ENCODE measurements around the gene SSTR4. TPM values are rescaled to one million over a fixed set of nuclear protein-coding genes. Genes with fewer than 3 reads are reported as not detected.
"Not testable (repeated sequence)": the region's sequence is repeated elsewhere in the genome, so short reads cannot be mapped to it uniquely, and the experiment has no call there.

SSTR4 gene
- total RNA-seq, 1 donor from 2014 or later: not detected

GRCh38 chr20:23025503-23025902 is 9.6 kb upstream of the SSTR4 start:
- not testable (repeated sequence) for H3K4me3 ChIP-seq (ENCODE audit: low read length in 3 of 3); H3K9ac ChIP-seq (ENCODE audit: low read depth in 1 of 3, low read length in 3 of 3); H3K27me3 ChIP-seq (ENCODE audit: control insufficient read depth in 3 of 3, insufficient read depth in 3 of 3, low read length in 3 of 3); H3K36me3 ChIP-seq (ENCODE audit: control insufficient read depth in 3 of 3, insufficient read depth in 3 of 3, low read length in 3 of 3); H3K9me3 ChIP-seq (ENCODE audit: control insufficient read depth in 3 of 3, low read length in 3 of 3); H3K27ac ChIP-seq (ENCODE audit: low read depth, low read length); H3K4me1 ChIP-seq (ENCODE audit: control insufficient read depth in 3 of 3, insufficient read depth in 3 of 3, low read length in 3 of 3)

GRCh38 chr20:23027721-23028120 is 7.4 kb upstream of the SSTR4 start:
- no peak overlapping the region for H3K27ac ChIP-seq (ENCODE audit: low read depth, low read length)

GRCh38 chr20:23028392-23028791 is 6.7 kb upstream of the SSTR4 start:
- no peak overlapping the region for H3K4me3 ChIP-seq (ENCODE audit: low read length in 3 of 3)
- H3K4me1 ChIP-seq (ENCODE audit: control insufficient read depth in 3 of 3, insufficient read depth in 3 of 3, low read length in 3 of 3): no peaks in the 10 kb centered on the region
- no peaks in the 10 kb centered on the region for H3K27me3 ChIP-seq (ENCODE audit: control insufficient read depth in 3 of 3, insufficient read depth in 3 of 3, low read length in 3 of 3)
- H3K36me3 ChIP-seq (ENCODE audit: control insufficient read depth in 3 of 3, insufficient read depth in 3 of 3, low read length in 3 of 3): no peaks in the 10 kb centered on the region
- H3K9me3 ChIP-seq (ENCODE audit: control insufficient read depth in 3 of 3, low read length in 3 of 3): no peaks in the 10 kb centered on the region
- no peak overlapping the region for H3K27ac ChIP-seq (ENCODE audit: low read depth, low read length)
- H3K9ac ChIP-seq (ENCODE audit: low read depth in 1 of 3, low read length in 3 of 3): no peak overlapping the region

More at GRCh38 chr20:23027721-23028120, 7.4 kb upstream of the SSTR4 start:
- Histone ChIP-seq H3K9ac (ENCODE audit: low read depth in 1 of 3, low read length in 3 of 3) (no peak overlapping the region), H3K27me3 (ENCODE audit: control insufficient read depth in 3 of 3, insufficient read depth in 3 of 3, low read length in 3 of 3) (no peaks in the 10 kb centered on the region), H3K4me3 (ENCODE audit: low read length in 3 of 3) (no peak overlapping the region), H3K4me1 (ENCODE audit: control insufficient read depth in 3 of 3, insufficient read depth in 3 of 3, low read length in 3 of 3) (no peaks in the 10 kb centered on the region), H3K9me3 (ENCODE audit: control insufficient read depth in 3 of 3, low read length in 3 of 3) (no peaks in the 10 kb centered on the region), H3K36me3 (ENCODE audit: control insufficient read depth in 3 of 3, insufficient read depth in 3 of 3, low read length in 3 of 3) (no peaks in the 10 kb centered on the region)

- peaks cover 0 to 1% (median 1%) of the 10 kb centered on the region in 3 donors for H3K27me3 ChIP-seq (ENCODE audit: control insufficient read depth in 3 of 3, insufficient read depth in 3 of 3, low read length in 3 of 3)
Measured at GRCh38 chr20:23029324-23029723, 5.8 kb upstream of the SSTR4 start.

GRCh38 chr20:23031346-23031745 is 3.8 kb upstream of the SSTR4 start:
- Histone ChIP-seq H3K36me3 (ENCODE audit: control insufficient read depth in 3 of 3, insufficient read depth in 3 of 3, low read length in 3 of 3) (no peaks in the 10 kb centered on the region), H3K4me1 (ENCODE audit: control insufficient read depth in 3 of 3, insufficient read depth in 3 of 3, low read length in 3 of 3) (peaks cover 0 to 4% (median 2%) of the 10 kb centered on the region in 3 donors), H3K9me3 (ENCODE audit: control insufficient read depth in 3 of 3, low read length in 3 of 3) (no peaks in the 10 kb centered on the region), H3K9ac (ENCODE audit: low read depth in 1 of 3, low read length in 3 of 3) (no peak overlapping the region), H3K27ac (ENCODE audit: low read depth, low read length) (no peak overlapping the region), H3K27me3 (ENCODE audit: control insufficient read depth in 3 of 3, insufficient read depth in 3 of 3, low read length in 3 of 3) (peaks cover 14 to 18% (median 14%) of the 10 kb centered on the region in 3 donors), H3K4me3 (ENCODE audit: low read length in 3 of 3) (no peak overlapping the region)

More at GRCh38 chr20:23029324-23029723, 5.8 kb upstream of the SSTR4 start:
- H3K36me3 ChIP-seq (ENCODE audit: control insufficient read depth in 3 of 3, insufficient read depth in 3 of 3, low read length in 3 of 3): no peaks in the 10 kb centered on the region
- H3K9ac ChIP-seq (ENCODE audit: low read depth in 1 of 3, low read length in 3 of 3): no peak overlapping the region
- H3K9me3 ChIP-seq (ENCODE audit: control insufficient read depth in 3 of 3, low read length in 3 of 3): no peaks in the 10 kb centered on the region
- H3K4me3 ChIP-seq (ENCODE audit: low read length in 3 of 3): no peak overlapping the region
- H3K27ac ChIP-seq (ENCODE audit: low read depth, low read length): no peak overlapping the region
- H3K4me1 ChIP-seq (ENCODE audit: control insufficient read depth in 3 of 3, insufficient read depth in 3 of 3, low read length in 3 of 3): no peaks in the 10 kb centered on the region

GRCh38 chr20:23032056-23032749 is 2.9 kb upstream of the SSTR4 start:
- Histone ChIP-seq H3K4me3 (ENCODE audit: low read length in 3 of 3) (no peak overlapping the region), H3K9me3 (ENCODE audit: control insufficient read depth in 3 of 3, low read length in 3 of 3) (no peaks in the 10 kb centered on the region), H3K9ac (ENCODE audit: low read depth in 1 of 3, low read length in 3 of 3) (no peak overlapping the region), H3K27ac (ENCODE audit: low read depth, low read length) (no peak overlapping the region), H3K4me1 (ENCODE audit: control insufficient read depth in 3 of 3, insufficient read depth in 3 of 3, low read length in 3 of 3) (peaks cover 0 to 4% (median 2%) of the 10 kb centered on the region in 3 donors), H3K27me3 (ENCODE audit: control insufficient read depth in 3 of 3, insufficient read depth in 3 of 3, low read length in 3 of 3) (peaks cover 19 to 22% (median 20%) of the 10 kb centered on the region in 3 donors), H3K36me3 (ENCODE audit: control insufficient read depth in 3 of 3, insufficient read depth in 3 of 3, low read length in 3 of 3) (no peaks in the 10 kb centered on the region)

- H3K9ac ChIP-seq (ENCODE audit: low read depth in 1 of 3, low read length in 3 of 3): no peak overlapping the region
- no peaks in the 10 kb centered on the region for H3K36me3 ChIP-seq (ENCODE audit: control insufficient read depth in 3 of 3, insufficient read depth in 3 of 3, low read length in 3 of 3)
- H3K27ac ChIP-seq (ENCODE audit: low read depth, low read length): no peak overlapping the region
- H3K9me3 ChIP-seq (ENCODE audit: control insufficient read depth in 3 of 3, low read length in 3 of 3): no peaks in the 10 kb centered on the region
- peaks cover 20 to 23% (median 23%) of the 10 kb centered on the region in 3 donors for H3K27me3 ChIP-seq (ENCODE audit: control insufficient read depth in 3 of 3, insufficient read depth in 3 of 3, low read length in 3 of 3)
- H3K4me1 ChIP-seq (ENCODE audit: control insufficient read depth in 3 of 3, insufficient read depth in 3 of 3, low read length in 3 of 3): peaks cover 0 to 4% (median 2%) of the 10 kb centered on the region in 3 donors
- no peak overlapping the region for H3K4me3 ChIP-seq (ENCODE audit: low read length in 3 of 3)
Measured at GRCh38 chr20:23032750-23033078, 2.4 kb upstream of the SSTR4 start.

GRCh38 chr20:23033918-23034317 is 1.2 kb upstream of the SSTR4 start:
- H3K4me3 ChIP-seq (ENCODE audit: low read length in 3 of 3): no peak overlapping the region
- no peaks in the 10 kb centered on the region for H3K36me3 ChIP-seq (ENCODE audit: control insufficient read depth in 3 of 3, insufficient read depth in 3 of 3, low read length in 3 of 3)
- no peak overlapping the region for H3K9ac ChIP-seq (ENCODE audit: low read depth in 1 of 3, low read length in 3 of 3)
- no peak overlapping the region for H3K27ac ChIP-seq (ENCODE audit: low read depth, low read length)
- H3K9me3 ChIP-seq (ENCODE audit: control insufficient read depth in 3 of 3, low read length in 3 of 3): no peaks in the 10 kb centered on the region
- H3K4me1 ChIP-seq (ENCODE audit: control insufficient read depth in 3 of 3, insufficient read depth in 3 of 3, low read length in 3 of 3): peaks cover 0 to 4% (median 2%) of the 10 kb centered on the region in 3 donors
- H3K27me3 ChIP-seq (ENCODE audit: control insufficient read depth in 3 of 3, insufficient read depth in 3 of 3, low read length in 3 of 3): peaks cover 20 to 33% (median 25%) of the 10 kb centered on the region in 3 donors

- H3K9me3 ChIP-seq (ENCODE audit: control insufficient read depth in 3 of 3, low read length in 3 of 3): no peaks in the 10 kb centered on the region
- no peaks in the 10 kb centered on the region for H3K36me3 ChIP-seq (ENCODE audit: control insufficient read depth in 3 of 3, insufficient read depth in 3 of 3, low read length in 3 of 3)
- peaks cover 0 to 4% (median 2%) of the 10 kb centered on the region in 3 donors for H3K4me1 ChIP-seq (ENCODE audit: control insufficient read depth in 3 of 3, insufficient read depth in 3 of 3, low read length in 3 of 3)
- no peak overlapping the region for H3K27ac ChIP-seq (ENCODE audit: low read depth, low read length)
- H3K4me3 ChIP-seq (ENCODE audit: low read length in 3 of 3): no peak overlapping the region
- no peak overlapping the region for H3K9ac ChIP-seq (ENCODE audit: low read depth in 1 of 3, low read length in 3 of 3)
- peaks cover 20 to 37% (median 25%) of the 10 kb centered on the region in 3 donors for H3K27me3 ChIP-seq (ENCODE audit: control insufficient read depth in 3 of 3, insufficient read depth in 3 of 3, low read length in 3 of 3)
Measured at GRCh38 chr20:23035731-23036130, 619 bp downstream of the SSTR4 start.

GRCh38 chr20:23036371-23036770 is 1.3 kb downstream of the SSTR4 start:
- no peaks in the 10 kb centered on the region for H3K9me3 ChIP-seq (ENCODE audit: control insufficient read depth in 3 of 3, low read length in 3 of 3)
- peaks cover 0 to 4% (median 2%) of the 10 kb centered on the region in 3 donors for H3K4me1 ChIP-seq (ENCODE audit: control insufficient read depth in 3 of 3, insufficient read depth in 3 of 3, low read length in 3 of 3)
- H3K4me3 ChIP-seq (ENCODE audit: low read length in 3 of 3): no peak overlapping the region
- no peaks in the 10 kb centered on the region for H3K36me3 ChIP-seq (ENCODE audit: control insufficient read depth in 3 of 3, insufficient read depth in 3 of 3, low read length in 3 of 3)
- no peak overlapping the region for H3K9ac ChIP-seq (ENCODE audit: low read depth in 1 of 3, low read length in 3 of 3)
- peaks cover 20 to 37% (median 25%) of the 10 kb centered on the region in 3 donors for H3K27me3 ChIP-seq (ENCODE audit: control insufficient read depth in 3 of 3, insufficient read depth in 3 of 3, low read length in 3 of 3)
- no peak overlapping the region for H3K27ac ChIP-seq (ENCODE audit: low read depth, low read length)

Data from skeletal muscle tissue (tissue), 4 donors.